ENCODE data around the gene WNK2.

GRCh38 chr9:93235300-93235960 is 51.5 kb downstream of the WNK2 start:
- no peak for TF ChIP-seq POLR2A (IDR thresholded peaks at IDR 0.05; ENCODE audit: extremely low read depth, insufficient read length)
- TF ChIP-seq, protein P1, sequence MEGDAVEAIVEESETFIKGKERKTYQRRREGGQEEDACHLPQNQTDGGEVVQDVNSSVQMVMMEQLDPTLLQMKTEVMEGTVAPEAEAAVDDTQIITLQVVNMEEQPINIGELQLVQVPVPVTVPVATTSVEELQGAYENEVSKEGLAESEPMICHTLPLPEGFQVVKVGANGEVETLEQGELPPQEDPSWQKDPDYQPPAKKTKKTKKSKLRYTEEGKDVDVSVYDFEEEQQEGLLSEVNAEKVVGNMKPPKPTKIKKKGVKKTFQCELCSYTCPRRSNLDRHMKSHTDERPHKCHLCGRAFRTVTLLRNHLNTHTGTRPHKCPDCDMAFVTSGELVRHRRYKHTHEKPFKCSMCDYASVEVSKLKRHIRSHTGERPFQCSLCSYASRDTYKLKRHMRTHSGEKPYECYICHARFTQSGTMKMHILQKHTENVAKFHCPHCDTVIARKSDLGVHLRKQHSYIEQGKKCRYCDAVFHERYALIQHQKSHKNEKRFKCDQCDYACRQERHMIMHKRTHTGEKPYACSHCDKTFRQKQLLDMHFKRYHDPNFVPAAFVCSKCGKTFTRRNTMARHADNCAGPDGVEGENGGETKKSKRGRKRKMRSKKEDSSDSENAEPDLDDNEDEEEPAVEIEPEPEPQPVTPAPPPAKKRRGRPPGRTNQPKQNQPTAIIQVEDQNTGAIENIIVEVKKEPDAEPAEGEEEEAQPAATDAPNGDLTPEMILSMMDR (IDR thresholded peaks at IDR 0.05; ENCODE audit: low read depth, low read length), result no peak
- TF ChIP-seq, protein P2, sequence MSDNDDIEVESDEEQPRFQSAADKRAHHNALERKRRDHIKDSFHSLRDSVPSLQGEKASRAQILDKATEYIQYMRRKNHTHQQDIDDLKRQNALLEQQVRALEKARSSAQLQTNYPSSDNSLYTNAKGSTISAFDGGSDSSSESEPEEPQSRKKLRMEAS (IDR thresholded peaks at IDR 0.05; ENCODE audit: low read depth, low read length), result no peak
- TF ChIP-seq MYC (IDR thresholded peaks at IDR 0.05; ENCODE audit: low read depth, low read length), result no peak
